HG02938 (cell line): ENCODE results near the gene DNM1L.
A peak's percentile ranks its signal among the peaks of the same experiment; 100 is the strongest.

ENCODE experiments used
- ATAC-seq: cut with Tn5 transposase; IDR thresholded peaks from one replicate; pipeline ENCODE4 v1.9.1; 2021; ENCODE audit warnings: mild to moderate bottlenecking, moderate library complexity; ENCODE audit not compliant: unreplicated experiment

DNM1L gene

DNA sequence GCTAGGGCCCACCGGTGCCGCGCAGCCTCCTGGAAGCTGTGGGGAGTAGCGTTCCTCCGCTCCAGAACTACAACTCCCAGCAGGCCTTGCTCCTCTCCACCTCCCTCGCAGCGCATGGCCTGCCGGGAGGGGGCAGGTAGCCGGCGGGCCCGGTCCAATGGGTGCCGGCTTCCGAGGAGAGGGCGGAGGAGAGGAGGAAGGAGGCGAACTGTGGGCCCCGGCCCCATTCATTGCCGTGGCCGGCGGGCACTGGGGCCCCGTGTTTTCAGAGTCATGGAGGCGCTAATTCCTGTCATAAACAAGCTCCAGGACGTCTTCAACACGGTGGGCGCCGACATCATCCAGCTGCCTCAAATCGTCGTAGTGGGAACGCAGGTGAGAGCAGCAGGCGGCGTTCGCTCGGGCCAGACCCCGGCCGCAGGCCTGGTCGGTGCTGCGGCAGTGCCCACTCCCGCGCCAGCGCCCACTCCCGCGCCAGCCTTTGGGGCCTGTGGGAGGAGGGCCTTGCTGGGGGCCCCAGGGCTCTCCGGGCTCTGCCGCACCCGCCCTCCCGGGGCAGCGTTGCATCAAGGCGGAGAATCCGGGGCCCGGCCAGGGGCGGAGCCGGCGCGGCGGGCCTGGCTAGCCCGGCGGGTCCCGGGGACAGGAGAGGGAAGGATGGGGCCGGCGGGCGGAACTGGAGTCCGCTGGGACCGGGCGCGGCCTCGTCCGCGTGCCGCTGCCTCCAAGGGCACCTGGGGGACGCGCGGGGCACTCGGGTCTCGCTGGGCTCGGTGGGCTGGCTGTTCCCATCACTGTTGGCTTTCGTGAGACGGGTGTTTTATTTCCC, at the start of gene DNM1L:
DNM1L (plus strand) TSS at position 211 of the 829 bp plus-strand sequence; CDS start at position 274, 63 bp downstream.
- ATAC-seq, result peak; percentile 94

DNA sequence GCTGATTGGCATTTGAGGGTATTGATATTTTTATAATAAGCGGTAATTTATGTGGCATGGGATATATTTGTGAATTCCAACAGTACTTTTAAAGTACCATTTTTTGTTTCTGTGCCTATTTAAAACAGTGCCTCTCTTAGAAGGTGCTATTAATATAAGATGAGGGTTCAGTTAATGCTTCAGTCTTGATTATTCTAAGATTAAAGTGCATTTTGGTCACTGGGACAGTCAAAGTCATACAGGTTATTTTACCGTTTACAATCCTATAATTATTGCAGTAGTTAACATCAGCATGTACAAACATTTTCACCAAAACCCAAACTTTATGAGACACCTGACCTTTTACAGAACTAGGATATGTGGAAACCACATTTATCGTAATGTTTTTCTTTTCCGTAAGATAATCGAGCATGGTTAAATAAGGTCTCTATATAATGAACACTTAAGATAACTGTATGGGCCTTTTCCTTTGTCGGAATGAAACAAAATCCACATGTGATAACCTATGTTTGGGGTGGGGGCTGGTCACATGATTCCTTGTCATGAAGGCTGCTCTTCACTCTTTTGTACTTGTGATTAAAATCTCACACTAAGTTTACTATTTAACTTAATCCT, 37.7 kb upstream of the DNM1L start:
- ATAC-seq, result no peak

DNA sequence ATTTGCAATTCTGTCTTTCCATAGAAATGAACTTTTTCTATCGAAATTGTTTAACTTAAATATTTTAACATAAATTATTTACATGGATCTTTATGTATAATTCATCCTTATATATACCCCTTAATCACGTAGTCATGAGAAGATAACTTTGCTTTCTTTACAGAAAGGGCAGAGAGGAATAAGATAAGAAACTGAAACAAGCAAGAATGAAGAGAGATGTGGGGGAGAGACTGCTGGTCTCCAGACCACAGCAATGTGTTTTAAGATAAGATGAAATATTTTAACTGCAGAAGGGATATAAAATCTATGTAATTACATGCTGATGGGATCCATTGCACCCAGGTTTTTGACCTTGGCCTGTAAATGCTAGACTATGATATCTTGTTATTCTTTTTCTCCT, 34.7 kb upstream of the DNM1L start:
- no peak for ATAC-seq

DNA sequence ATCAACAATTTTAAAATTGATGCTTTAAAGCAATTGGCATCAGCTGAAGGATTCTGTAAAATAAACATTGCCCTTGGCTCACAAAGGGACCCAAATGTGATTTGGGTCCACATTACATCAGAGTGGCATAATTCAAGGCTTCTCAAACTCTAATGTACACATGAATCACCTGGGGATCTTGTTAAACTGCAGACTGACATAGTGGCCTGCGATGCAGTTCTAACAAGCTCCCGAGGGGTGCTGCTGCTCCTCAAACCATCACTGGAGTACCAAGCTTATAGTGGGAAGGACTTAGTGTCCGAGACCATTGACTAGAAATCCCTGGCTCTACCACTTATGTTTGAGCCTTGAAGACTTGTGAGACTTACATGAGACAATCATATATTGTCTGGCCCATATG, 31.8 kb upstream of the DNM1L start:
- ATAC-seq, result no peak

DNA sequence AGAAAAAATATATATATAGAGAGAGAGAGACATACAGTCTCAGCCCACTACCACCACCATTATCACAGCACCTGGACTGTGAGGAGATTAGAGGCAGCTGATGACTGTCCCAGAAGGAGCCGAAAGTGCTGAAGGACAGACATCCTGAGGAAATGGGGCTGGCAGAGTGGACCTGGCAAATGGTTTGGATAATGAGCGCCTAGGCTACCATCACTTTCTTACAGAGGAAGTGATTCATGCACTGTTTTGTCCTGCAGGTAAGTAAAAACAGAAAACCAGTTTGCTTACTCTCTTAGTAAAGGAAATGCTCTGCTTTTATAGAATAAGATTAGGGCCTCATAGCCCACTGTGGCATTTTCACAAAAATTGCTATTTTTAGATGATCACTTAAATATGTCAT, 28.6 kb upstream of the DNM1L start:
- no peak for ATAC-seq

DNA sequence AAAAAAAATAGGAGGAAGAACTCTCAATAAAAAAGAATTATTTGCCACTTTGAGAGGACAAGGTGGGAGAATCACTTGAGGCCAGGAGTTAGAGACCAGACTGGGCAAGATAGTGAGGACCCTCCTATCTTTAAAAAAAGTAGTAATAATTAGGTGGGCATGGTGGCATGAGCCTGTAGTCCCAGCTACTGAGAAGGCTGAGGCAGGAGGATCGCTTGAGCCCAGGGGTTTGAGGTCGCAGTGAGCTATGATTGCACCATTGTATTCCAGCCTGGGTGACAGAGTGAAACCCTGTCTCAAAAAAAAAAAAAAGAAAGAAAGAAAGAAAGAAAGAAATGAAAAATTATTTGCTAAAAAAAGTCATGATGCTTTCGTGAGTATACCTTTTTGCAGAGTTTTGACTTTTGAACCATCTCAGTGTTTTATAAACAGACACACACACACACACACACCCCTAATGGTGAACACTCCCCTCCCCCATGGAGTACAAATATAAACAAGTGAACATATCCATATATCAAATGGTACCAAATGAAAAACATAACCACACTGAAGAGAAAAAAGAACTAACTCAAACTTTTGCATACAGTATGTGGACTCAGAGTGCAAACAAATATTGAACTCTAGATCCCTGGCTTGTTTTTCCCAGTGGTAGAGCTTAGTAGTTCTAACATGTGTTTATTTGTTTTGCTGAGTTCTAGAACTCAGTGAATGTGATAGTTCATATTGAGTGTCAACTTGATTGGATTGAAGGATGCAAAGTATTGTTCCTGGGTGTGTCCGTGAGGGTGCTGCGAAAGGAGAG, 27.7 kb upstream of the DNM1L start:
- ATAC-seq, result no peak

DNA sequence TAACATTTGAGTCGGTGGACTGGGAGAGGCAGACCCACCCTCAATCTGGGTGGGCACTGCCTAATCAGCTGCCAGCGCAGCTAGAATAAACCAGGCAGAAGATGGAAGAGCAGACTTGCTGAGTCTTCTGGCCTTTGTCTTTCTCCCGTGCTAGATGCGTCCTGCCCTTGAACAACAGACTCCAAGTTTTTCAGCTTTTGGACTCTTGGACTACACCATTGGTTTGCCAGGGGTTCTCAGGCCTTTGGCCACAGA, 27.2 kb upstream of the DNM1L start:
- no peak for ATAC-seq

DNA sequence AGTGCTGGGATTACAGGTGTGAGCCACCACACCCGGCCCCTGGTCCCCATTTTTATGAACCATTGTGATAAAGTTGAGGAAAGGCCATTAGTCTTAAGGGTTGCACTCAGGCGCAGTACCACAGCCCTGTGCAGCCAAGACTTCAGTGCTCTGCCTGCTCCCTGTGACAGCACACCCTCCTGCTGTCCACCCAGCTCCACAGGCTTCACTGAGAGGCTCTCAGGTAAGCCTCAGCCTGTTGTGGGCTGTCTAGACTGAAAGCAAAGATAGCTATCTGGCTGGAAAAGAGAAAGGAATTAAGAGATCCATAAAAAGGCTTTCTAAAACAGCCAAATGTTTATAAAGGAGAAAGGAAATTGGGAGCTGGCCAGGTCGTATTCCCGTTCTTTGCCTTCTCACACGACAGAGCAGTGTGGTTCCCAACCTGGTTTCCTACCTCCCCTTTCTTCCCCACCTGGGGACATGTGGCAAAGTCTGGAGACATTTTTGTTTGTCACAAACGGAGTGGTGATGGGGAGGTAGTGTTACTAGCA, 19.1 kb upstream of the DNM1L start:
- no peak for ATAC-seq

DNA sequence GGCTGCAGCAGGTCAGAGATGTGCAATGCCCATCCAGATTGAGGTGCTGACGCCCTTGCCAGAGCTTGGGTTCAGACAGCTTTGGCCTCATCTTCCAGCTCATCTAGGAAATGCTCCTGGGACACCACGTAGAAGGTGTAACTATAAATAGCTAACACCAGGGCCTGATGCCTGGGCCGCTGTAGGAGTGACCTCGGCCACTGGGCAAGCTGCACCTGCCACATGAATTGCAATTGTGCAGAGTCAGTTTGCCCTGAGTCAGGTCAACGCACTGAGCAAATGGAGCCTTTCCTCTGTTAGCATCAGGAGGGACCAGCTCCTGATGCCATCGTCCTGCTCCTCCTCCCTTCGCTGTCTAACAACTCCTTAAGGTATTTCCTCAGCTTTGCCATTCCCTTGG, 17.4 kb upstream of the DNM1L start:
- no peak for ATAC-seq

DNA sequence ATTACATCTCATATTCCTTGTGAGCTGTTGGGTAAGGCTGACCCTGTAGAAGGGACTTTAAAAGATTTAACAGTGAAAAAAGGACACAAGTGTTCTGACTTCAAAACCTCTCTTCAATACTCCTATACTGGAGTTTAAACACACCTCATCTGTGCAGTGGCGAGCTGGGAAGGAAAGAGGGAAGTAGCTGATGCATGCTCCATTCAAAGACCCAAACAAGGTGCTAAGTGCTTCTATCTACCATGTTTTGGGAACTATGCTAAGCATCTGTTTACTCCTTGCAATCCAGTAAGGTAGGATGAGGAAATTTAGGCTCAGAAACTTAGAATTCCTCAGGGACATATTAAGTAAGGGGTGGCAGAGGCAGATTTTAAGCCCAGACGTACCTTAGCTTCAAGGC, 16.4 kb upstream of the DNM1L start:
- ATAC-seq, result no peak

DNA sequence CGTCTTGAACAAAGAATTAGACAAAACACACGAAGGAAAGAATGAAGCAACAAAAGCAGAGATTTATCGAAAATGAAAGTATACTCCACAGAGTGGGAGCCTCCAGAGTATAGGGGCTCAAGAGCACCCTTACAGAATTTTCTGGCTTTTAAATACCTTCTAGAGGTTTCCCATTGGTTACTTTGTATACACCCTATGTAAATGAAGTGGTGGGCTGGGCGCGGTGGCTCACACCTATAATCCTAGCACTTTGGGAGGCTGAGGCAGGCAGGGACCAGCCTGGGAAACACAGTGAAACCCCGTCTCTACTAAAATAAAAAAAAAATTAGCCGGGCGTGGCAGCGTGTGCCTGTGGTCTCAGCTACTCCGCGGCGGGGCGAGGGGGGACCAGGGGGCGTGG, 13.1 kb upstream of the DNM1L start:
- no peak for ATAC-seq

DNA sequence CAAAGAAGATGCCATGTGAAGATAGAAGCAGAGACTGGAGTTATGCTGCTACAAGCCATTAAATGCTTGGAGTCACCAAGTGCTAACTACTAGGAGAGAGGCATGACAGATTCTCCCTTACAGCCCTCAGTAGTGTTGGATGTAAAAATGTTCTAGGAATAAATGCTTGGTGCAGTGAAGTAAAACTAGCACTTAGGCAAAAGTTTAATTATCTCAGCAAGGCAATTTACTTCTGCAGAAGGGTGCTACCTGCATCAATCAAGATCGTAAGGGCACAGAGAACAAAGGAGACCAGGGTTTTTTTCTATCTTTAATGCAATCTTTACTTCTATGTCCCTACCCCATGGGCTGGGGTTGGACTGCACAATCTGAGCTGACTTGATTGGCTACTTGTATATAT, 9.5 kb upstream of the DNM1L start:
- ATAC-seq, result no peak

DNA sequence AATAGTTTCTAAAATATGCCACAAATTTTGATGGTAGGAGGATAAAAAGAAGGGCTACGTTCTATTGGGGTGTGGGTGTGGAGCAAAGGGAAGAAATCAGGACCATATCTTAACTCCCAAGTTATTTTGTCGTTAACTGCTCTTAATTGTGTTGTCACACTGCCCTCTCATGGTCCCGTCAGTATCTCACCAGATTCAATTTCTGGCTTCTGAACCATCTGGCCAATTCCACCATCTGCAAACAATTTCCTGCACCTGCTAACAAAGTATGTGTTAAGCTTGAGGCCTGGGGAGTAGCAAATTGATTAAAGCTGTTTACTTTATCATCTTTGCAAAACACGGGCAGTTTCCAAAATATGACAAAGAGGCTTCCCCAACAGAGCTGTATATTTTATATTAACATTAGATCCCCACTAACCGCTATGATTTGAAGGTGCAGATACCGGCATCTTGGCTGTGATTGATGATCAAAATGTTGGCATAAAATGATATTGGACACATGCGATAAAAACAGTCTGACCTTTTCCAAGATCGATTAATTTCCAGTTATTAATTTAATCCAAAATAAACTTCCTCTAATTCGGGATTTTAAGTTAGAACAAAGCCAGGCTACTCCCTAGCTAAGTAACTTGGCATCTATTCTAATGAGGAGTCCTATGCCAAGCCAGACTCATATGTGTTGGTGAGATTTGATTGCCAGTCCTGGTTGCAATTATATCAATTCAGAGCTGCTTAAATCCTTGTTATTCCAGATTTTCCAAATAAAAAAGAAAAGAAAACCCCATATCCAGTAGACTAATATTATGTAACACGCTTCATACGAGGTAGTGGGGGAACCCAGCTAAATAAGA, 6.9 kb upstream of the DNM1L start:
- ATAC-seq, result no peak

DNA sequence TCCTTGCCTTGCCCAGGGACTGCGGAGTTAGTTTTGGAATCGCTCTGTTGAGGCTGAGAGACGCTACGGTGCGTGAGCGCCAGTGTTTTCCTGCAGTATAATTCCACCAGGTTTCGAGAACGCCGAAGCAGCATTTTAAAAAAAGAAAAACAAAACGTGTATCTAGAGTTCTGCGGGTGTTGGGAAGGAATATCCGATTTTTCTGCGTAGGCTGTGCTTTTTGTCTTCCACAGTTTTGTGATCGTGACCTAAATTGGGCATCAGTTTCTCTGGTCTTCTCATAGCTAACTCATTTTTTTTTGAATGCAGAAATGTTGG, 778 bp downstream of the DNM1L start:
- no peak for ATAC-seq

DNA sequence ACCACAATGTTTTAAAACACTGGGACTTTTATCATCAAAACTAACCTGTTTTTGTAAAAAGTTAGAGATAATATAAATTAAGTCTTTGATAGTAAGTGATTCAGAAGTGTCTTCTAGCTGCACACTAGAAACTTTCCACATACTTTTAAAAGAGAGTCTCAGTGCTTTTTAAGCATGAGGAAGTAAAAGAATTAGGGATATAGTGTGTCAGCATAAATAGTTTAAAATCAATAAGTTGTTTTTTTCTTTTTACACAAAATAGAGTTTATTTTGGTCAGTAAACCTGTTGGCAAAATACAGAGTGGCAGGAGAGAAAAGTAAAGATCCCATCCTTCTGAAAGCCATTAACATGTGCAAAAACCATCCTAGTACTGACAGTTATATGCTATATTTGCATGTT, 1.7 kb downstream of the DNM1L start:
- ATAC-seq, result no peak

DNA sequence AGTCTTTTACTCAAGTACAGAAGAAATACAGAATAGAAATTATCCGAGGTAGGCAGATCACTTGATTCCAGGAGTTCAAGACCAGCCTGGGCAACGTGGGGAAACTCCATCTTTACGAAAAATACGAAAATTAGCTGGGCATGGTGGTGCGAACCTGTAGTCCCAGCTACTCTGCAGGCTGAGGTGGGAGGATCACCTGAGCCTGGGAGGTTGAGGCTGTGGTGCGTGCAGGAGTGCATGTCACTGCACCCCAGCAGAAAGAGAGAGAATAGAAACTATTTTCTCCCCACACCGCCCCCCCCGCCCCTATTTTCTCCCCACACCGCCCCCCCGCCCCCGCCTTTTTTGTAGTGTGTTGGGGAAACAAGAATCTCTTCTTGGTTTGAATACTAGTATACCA, 2.2 kb downstream of the DNM1L start:
- ATAC-seq, result no peak

DNA sequence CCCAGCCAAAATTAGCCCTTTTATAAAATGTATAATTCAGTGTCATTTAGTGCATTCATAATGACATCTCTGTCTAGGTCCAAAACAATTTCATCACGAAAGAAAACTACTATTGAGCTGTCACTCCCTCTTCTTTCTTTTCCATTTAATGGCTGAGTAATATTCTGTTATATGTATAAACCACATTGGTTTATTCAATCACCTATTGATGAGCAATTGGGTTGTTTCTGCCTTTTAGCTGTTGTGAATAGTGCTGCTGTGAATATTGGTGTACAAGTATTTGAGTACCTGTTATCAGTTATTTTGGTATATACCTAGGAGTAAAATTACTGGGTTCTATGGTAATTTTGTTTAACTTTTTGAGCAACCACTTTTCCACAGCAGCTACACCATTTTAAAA, 7.2 kb downstream of the DNM1L start:
- no peak for ATAC-seq

DNA sequence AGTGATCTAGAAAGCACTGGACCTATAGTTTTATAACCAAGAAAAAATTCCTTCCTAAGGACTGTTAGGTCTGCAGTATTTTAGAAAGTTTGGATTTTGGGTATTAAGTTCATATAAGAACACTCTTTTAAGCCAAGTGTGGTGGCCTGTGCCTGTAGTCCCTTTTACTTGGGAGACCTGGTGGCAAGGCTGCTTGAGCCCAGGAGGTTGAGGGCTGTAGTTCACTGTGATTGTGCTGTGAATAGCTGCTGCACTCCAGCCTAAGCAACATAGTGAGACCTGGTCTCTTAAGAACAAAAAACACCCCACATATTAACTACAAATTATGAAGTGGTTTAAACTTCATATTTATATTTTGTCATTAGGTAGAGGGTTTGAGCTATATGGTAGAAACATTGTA, 9.7 kb downstream of the DNM1L start:
- no peak for ATAC-seq

DNA sequence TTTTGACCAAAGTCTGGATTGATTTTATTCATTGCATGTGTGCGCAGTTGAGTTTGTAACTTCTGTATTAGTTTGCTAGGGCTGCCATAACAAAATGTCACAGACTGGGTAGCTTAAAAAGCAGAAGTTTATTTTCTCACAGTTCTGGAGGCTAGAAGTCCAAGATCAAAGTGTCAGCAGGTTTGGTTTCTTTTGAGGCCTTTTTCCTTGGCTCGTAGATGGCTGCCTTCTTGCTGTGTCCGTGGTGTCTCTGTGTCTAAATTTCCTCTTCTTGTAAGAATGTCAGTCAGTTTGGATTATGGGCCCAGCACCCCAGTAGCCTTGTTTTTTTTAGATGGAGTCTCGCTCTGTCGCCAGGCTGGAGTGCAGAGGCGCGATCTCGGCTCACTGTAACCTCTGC, 11.8 kb downstream of the DNM1L start:
- no peak for ATAC-seq

DNA sequence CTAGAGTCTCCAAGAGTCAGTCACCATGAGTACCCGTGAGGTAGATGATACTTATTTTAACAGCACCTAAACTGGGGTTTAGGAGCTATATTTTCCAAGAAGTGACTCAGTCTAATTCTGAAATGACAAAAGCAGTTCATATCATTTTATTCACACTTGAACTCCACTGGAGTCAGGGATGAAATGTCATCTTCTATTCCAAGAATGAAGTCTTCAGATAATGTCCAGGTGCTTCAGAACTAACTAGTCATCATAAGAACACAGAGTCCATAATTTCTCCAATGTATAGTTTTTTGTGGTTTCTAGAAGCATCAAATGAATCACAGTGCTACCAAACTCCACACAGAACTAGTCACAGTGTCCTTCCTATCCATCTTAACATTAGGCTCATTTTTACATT, 13.3 kb downstream of the DNM1L start:
- no peak for ATAC-seq

DNA sequence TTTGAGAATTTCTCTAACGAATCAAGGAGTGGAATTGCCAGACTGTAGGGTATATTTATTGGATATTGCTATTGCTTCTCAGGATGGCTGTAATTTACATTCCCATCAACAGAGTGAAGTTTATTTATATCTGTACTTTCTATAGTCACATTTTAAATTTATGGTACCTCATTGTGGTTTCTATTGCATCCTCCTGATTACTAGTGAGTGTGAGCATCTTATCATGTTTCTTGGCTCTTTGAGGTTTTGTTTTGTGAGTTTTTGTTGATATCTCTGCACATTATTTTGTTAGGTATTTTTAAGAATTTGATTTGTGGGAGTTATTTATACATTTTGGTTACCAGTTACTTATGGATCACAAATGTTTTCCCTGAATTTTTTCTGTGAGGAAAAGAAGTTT, 13.9 kb downstream of the DNM1L start:
- ATAC-seq, result no peak
